DND-41 (cell line): ENCODE data around the gene ALCAM.

ENCODE experiments used
- CTCF ChIP-seq: IDR thresholded peaks from 2 replicates; pipeline ENCODE4 v1.5.1; 2012; ENCODE audit warnings: borderline replicate concordance, low read length, moderate library complexity, mild to moderate bottlenecking; ENCODE audit not compliant: poor library complexity, severe bottlenecking; ENCODE audit errors: extremely low read depth
- EZH2 ChIP-seq: IDR thresholded peaks from 3 replicates; pipeline ENCODE4 v1.6.1; 2012; ENCODE audit warnings: borderline replicate concordance, low read depth, mild to moderate bottlenecking, moderate library complexity, low read length, inconsistent platforms; ENCODE audit not compliant: severe bottlenecking

GRCh38 chr3:105356396-105356795 is 10.3 kb upstream of the ALCAM start:
- no peak for TF ChIP-seq CTCF
- TF ChIP-seq EZH2, result no peak
